ENCODE measurements around the gene MASP1.

MASP1 gene, protein sequence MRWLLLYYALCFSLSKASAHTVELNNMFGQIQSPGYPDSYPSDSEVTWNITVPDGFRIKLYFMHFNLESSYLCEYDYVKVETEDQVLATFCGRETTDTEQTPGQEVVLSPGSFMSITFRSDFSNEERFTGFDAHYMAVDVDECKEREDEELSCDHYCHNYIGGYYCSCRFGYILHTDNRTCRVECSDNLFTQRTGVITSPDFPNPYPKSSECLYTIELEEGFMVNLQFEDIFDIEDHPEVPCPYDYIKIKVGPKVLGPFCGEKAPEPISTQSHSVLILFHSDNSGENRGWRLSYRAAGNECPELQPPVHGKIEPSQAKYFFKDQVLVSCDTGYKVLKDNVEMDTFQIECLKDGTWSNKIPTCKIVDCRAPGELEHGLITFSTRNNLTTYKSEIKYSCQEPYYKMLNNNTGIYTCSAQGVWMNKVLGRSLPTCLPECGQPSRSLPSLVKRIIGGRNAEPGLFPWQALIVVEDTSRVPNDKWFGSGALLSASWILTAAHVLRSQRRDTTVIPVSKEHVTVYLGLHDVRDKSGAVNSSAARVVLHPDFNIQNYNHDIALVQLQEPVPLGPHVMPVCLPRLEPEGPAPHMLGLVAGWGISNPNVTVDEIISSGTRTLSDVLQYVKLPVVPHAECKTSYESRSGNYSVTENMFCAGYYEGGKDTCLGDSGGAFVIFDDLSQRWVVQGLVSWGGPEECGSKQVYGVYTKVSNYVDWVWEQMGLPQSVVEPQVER

DNA sequence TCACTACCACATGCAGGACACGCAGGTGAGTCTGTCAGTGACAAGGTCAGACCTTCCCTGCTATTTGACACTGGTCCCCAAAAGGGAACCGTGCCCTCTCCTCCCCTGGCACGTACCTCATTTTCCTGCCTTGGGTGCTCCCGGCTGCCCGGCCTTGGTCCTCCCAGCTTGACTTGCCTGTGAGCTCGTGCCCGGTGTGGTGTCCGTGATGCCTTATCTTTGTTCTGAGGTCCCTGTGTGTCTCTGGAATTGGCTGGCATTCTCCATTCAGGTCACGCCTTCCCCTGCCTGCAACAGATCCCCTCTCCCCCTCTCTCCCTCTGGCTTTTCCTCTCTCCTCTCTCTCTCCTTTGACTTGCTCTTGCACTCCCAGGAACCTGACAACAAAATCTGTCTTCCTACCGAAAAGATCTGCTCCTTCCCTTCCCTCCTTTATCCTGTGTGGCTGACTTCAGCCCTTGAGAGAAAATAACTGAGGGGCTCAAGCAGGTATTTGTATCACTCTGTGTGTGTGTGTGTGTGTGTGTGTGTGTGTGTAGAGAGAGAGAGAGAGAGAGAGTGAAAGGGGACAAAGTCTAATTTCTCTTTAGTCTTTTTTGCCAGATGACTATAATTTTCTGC is at the start of gene MASP1:
Gene MASP1, minus strand, starts transcription at position 226 of the 621 bp plus-strand sequence. Its CDS starts 105 bp downstream, at position 121.
- DNase-seq: peak in 24 of 51 donors; percentile 2 to 59 (median 26)

DNA sequence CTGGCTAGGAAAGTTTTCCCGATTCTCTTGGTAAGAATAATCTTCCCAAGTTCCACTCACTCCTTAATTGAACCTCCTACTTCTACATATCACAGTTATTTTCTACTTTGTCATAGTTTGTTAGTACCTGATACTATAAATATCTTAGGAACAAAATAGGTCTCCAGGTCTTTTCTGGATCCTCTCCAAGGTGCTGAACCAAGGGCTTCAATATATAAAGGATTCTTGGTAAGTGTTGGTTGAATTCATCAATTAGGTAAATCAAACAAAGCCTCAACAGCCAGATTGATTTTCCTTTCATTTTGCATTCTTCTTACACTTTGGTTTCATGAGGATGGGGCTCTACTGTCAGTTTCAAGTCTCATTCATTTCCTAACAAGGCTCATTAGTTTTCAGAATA is 49.0 kb upstream of the MASP1 start:
- DNase-seq: no peak

DNA sequence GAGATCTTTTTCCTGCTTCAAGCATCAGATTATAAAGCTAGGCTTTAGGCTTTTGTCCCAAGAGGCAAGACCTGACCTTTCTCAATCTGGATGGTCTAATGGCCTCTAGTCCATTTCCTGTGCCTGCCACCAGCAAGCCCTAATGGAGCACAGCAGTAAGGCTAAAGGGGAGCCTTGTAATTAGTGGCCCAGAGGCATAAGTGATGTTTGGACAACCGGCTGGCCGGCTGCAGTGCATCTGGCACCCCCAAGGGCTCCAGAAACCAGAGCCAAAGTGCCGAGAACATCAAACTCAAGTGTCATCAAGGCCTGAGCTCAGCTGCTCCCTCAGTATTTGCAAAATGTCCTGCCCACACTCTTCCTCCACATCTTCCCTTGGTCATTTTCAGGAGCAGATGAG is 44.8 kb upstream of the MASP1 start:
- DNase-seq: no peak

DNA sequence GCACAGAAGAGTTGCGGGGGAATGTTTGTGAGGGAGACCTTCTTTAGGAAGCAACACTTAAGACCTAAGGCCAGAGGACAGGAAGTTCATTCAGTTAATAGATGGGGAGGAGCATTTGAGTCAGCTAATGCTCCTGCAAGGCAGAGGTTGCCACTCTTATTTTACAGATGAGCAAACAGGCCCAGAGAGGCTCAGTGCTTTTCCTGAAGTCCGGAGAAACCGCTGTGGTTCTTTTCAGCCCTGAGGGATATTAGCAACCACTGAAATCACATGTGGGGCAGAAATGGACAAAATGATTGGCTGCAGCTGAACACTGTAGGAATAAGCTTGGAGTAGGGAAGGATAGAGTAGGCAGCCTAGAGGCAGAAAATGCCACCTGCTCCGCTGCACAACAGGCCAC is 43.4 kb upstream of the MASP1 start:
- no peak for DNase-seq

DNA sequence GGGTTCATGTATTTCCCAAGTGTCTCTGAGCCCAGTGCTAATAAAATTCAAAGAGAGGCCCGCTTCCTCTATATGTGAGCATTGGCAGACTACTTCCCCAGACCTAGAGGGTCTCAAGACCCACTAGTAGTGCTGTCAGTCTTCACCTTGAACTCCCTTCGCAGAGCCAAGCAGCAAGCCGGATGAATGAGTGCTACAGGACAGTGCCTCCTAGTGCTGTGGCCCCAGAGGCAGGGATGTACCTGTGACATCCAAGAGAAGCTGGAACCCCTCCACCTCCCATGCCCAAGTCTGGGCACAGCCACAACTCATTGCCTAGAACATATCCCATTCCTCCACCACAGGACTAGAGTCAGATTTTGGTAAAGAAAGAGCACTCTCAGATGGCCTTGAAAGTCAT is 37.2 kb upstream of the MASP1 start:
- no peak for DNase-seq

DNA sequence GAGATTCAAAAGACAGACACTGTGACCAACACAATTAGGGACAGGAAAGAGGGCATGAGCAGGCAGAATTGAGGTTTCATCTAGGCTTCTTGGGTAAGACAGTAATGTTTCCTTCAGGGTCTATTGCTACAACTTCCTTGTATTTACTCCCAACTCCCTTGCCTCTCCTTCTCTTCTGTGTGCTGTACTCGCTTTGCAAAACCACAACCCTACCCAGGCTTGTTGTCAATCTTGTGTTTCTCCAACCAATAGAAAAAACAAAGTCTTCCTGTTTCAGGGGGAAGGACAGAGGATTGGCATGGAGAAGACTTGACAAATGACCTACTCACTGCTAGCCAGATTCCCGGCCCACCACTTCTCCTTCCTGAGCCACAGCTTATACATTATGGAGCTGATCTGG is 36.3 kb upstream of the MASP1 start:
- no peak for DNase-seq

DNA sequence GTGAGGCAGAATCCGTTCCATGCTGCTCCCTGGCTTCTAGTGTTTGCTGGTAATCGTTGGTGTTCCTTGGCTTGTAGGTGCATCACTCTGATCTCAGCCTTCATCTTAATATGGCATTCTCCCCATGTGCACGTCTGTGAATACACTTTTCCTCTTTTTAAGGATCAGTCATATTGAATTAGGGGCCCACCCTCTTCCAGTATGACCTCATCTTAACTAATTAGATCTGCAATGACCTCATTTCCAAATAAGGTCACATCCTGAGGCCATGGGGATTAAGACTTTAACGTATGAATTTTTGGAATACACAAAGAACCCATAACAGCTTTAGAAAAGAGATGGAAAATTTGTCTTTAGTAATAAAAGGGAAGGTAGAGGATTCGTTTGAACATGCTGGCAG is 34.1 kb upstream of the MASP1 start:
- no peak for DNase-seq

DNA sequence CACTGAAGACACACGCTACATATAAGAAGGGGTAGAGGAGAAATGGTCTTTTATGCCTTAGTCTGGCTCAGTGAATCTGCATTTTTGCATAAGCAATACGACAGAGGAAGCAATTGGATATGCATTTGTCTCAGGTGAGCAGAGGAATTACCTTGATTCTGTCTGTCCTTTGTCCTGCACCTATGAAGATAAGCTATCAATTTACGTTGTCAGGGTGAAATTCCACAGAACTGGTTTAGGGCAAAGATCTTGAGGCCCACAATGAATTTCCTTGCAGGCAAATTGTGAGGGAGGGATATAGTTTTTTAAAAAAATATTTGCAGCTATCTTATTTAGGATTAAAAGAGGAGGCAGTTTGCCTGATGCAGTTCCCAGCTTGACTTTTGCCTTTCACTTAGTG is 31.6 kb upstream of the MASP1 start:
- DNase-seq: no peak

DNA sequence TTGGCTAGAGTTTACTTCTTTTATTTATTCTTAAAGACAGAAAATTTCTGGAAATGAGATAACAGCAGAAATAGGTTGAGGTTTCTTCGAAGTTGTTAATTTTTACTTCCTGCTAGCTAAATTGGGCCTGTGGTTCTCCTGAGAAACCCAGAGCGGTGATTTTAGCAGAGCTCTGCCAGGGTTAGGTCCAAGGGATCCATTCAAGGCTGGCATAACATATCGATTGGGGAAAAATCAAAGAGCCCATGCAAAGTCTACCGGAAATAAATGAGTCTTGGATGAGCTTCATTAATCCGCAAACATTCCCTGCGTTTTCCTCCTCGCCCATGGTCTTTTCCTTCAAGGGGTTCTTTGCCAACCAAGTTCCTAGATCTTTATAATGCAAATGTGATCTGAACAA is 30.8 kb upstream of the MASP1 start:
- no peak for DNase-seq

DNA sequence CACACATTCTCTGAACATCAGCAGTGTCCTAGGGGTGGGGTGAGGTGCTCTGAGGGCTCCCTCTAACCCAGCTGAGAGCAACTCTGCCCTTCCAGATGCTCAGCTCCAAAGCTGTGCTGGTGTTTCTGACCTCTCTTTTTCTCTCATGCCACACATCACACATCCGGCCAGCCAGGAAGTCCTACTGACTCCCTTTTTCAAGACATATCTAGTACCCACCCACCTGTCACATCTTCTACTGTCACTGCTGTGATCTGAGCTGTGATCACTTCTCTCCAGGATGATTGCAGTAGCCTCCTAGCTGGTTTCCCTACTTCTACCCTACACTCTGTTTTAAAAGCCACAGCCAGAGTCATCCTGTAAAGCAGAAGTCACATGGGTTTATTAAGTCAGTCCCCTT is 30.2 kb upstream of the MASP1 start:
- DNase-seq: no peak

DNA sequence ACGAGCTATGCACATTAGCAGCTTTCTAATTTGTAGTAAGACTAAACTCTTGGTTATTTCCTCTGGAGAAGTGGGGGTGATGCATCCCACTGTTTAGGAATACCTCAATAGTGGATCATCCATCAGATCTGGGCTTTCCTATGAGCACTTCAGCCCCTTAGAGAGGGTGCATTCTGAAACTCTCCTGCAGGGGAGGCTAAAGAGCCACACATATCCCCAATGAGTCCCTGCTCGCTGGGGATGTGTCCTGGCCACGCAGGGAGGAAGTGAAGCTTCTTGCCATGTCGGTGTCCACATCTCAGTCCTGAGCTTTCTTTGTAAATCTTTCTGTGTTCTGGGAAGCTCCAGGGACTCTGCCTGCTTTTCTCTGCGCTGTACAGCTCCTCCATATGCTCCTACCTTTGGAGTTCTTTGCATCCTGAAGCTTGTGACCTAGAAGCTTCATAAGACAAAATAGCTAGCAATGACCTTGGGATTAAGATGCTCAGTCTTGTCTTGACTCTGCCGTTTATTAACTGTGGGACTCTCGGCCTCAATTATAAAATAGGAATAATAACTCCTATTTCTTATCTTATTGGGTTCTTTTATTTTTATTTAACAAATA is 28.3 kb upstream of the MASP1 start:
- DNase-seq: peak in 44 of 51 donors; percentile 2 to 75 (median 37)

DNA sequence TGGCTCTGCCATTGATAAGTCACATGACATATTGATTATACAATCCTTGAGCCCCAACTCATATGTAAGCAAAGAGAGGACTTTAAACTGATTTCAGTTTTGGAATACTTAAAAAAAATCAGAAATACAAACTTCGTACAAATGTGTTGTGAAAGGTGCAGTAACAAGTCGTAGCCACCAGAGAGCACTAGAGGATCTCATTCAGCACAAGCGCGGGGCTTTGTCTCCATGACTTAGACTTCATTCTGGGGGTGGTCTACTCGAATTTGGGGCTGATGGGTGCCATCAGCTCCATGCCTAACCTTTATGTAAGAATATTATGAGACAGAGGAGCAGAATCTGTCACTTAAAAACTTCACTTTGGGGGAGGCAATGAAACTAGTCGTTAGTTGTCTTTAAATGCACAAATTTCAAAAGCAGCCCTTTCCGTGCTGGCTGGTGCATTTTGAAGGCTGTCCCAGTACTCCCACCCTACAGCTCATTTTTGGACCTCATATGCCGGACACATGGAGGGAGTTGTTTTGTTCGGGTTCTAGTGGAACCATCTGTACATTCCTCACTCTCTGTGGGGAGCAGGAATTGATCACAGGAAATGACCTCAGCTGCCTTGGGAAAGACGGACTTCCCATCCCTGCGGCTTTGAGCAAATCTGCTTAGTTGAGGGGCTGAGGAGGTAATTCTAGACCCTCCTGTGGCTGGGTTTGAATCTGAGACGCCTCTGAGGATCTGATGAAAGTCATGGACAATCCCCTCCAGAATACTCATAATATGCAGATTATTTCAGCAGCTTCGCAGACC is 27.5 kb upstream of the MASP1 start:
- peak in 22 of 51 donors; percentile 1 to 48 (median 16) for DNase-seq

DNA sequence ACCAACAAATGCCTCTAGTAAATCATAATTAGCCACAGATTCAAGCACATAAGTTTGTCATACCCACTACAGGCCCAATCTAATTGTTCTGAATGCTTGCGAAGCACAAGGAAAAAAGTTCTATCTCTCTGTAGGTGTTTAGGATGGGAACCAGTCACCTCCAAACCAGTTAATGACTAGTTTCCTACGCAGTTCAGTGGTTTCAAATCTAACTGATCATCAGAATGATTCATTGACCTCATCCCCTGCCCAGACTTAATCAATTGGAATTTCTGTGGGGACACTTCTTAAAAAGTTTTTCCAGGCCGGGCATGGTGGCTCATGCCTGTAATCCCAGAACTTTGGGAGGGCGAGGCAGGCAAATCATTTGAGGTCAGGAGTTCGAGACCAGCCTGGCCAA is 24.3 kb upstream of the MASP1 start:
- no peak for DNase-seq

DNA sequence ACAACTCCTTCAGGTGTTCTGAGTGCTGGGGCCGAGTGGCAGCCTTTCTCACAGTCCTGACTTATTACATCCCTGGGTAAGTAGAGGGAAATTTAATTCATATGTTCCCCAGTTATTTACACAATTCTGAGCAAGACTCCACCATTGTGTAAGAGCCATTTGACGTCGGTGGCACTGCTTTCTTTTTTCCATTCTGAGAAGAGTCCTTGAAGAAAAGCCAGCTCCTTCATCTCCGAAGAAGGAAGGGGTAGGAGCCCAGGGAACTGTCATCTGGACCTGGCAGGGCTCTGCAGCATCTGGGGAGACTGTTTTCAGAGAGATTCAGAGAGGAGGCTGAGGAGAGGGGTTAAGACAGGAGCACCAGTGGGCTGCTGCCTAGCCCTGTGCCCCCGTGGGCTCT is 22.6 kb upstream of the MASP1 start:
- DNase-seq: no peak

DNA sequence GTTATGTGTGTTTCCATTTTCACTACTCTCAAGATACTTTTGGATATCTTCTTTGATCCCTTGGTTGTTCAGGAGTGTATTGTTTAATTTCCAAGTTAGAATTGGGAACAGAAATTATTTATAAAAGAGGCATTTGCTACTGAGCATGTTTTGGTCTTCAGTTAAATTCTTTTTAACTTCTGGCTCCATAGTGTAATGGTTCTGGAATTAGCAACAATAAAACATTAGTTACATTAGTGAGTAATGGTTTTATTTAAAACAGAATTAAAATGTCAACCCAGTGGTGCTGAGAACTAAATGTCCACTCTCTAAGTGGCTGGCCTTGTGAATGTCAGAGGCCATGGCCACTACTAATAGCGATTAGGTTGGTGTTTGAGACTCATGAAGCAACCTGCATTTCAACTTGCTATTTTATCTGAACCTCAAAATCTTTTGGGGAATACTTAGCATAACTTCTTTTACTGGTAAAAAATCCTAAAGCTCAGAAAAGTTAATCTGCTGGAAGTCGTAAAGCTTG is 19.5 kb upstream of the MASP1 start:
- DNase-seq: no peak

DNA sequence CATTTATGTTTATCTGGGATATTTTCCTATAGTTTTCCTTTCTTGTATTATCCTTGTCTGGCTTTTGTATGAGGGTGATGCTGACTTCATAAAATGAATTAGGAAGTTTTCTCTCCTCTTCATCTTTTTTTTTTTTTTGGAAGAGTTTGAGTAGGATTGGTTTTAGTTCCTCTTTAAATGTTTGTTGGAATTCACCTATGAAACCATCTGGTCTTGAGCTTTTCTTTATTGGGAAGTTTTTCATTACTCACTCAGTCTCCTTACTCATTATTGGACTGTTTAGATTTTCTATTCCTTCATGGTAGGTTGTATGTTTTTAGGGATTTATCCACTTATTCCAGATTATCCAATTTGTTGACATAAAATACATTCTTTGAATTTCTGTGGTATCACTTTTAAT is 18.7 kb upstream of the MASP1 start:
- no peak for DNase-seq

DNA sequence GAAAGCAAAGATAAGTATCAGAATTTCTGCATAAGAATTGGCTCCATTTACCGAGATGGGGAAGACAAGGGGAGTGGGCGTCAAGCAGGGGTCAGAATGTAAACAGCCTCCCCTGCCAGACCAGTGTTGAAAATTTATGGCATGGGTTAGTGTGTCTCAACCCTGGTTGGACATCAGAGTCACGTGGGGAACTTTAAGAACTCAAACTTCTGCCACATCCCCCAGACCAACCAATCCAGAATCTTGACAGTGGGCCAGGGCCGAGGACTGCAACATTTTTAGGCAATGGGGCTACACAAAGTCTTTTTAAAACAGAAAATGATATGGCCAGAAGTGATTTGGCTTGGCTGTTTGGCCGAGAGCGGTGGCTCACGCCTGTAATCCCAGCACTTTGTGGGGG is 14.3 kb upstream of the MASP1 start:
- DNase-seq: no peak

DNA sequence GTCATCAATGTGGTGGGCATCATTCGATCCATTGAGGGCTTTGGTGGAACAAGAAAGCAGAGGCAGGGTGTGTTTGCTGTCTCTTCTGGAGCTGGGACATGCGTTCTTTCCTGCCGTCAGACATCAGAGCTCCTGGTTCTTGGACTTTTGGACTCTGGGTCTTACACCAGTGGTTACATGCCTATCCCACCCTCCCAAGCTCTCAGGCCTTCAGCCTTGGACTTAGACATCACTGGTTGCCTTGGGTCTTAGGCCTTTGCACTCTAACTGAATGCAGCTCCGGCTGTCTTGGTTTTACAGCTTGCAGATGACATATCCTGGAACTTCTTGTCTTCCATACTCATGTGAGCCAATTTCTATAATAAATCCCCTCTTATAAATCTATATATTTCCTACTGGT is 8.1 kb upstream of the MASP1 start:
- no peak for DNase-seq

DNA sequence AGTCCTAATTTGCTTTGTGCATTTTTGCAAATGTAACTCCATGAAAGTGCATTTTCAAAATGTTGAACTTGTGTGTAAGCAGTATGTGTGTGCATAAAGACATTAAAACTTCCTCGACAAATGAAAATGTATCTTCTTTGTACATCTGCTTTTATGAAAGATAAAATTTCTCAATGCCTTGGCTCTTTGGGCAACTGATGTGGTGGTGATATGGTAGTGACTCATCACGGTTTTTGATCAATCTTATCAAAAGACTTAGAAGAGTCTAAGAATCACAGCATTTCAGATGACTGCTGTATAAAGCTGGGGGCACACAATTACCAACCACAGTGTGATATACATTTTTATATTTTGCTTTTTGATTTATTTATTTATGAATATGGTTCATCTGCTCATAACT is 5.4 kb upstream of the MASP1 start:
- DNase-seq: no peak

DNA sequence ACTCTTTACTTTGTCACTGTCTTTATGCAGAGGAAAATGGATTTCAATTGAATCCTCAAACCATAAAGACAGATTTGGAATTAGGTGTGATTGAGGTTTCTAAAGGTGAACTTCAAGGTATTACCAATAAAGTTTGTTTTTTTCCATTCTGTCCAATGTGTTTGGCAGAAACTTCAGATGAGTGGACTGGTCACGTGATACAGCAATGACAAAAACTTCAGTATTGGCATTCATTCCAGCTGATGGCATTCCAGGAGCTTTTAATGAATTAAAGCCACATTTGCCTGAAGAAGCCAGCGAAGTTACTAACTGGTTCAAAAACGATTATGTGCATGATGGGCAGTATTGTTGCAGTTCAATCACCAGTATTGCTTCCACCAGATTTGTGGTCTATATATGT is 4.5 kb upstream of the MASP1 start:
- no peak for DNase-seq

Data from hypothalamus (tissue), 51 donors.